ENCODE results near the gene CSMD2.

CSMD2 gene

DNA sequence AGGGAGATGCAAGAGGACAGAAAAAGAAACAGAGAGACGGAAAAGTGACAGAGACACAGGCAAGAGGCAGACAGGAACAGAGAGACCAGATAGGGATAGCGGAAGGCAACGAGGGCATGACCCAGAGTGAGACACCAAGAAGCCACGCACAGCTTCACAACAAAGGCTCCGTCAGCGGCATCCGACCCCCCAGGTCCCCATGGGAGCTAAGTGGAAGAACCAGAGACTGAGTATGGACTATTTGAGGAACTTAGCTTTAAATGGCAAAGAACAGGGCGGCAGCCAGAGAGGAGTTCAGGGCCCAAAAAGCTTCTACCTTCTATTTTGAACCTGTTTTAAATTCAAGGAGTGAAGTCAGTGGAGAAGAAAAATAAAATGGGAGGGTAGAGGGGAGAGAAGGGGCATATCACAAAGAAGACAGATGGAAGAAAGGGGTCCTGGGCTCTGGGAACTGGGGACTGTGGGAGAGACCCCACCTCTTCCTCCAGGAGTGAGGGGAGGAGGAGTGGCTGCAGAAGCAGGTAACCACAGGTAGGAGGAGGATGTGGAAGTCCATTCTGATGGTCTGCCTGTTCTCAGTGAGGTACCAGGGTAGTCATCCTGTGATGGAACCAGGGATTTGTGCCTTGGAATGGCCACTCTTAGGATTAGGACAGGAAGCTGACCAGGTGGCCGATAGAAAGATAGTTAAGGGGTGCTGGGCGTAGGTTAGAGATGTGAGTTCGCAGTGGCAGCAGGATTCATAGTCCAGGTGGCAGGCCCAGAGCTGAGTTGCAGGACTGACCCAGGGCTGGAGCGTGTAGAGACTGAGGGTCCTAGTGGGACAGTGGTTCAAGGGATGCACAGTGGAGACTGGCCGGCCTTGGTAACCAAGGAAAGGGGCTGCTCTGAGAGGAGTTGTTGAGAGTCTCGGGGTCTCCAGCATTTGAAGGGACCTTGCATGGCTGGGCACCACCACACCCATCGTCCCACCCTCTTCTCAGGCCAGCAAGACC lies 37.7 kb downstream of the CSMD2 start:
- DNase-seq (ENCODE audit: extremely low read depth, low read depth), result no peak
- TF ChIP-seq, protein P1, sequence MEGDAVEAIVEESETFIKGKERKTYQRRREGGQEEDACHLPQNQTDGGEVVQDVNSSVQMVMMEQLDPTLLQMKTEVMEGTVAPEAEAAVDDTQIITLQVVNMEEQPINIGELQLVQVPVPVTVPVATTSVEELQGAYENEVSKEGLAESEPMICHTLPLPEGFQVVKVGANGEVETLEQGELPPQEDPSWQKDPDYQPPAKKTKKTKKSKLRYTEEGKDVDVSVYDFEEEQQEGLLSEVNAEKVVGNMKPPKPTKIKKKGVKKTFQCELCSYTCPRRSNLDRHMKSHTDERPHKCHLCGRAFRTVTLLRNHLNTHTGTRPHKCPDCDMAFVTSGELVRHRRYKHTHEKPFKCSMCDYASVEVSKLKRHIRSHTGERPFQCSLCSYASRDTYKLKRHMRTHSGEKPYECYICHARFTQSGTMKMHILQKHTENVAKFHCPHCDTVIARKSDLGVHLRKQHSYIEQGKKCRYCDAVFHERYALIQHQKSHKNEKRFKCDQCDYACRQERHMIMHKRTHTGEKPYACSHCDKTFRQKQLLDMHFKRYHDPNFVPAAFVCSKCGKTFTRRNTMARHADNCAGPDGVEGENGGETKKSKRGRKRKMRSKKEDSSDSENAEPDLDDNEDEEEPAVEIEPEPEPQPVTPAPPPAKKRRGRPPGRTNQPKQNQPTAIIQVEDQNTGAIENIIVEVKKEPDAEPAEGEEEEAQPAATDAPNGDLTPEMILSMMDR (IDR thresholded peaks at IDR 0.05; ENCODE audit: low read depth, low read length), result no peak

DNA sequence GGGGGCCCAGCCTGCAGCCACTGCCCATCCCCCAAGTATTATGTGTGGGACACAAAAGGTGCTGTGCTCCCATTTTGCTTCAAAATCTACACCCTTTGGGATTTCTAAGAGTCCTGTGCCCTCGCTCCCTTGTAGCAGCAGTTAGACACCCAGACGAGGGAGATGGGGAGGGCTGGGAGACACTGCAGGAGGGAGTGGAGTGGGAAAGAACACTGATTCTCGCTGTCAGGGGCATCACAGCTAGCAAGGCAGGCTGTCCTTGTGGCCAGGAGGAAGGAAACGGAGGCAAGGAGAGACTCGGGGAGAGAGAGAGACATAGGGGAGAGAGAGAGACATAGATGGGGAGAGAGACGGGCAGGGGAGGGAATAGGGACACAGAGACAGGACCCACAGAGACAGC lies 38.5 kb downstream of the CSMD2 start:
- DNase-seq (ENCODE audit: extremely low read depth, low read depth), result no peak
- TF ChIP-seq, protein P1 (IDR thresholded peaks at IDR 0.05; ENCODE audit: low read depth, low read length), result no peak

DNA sequence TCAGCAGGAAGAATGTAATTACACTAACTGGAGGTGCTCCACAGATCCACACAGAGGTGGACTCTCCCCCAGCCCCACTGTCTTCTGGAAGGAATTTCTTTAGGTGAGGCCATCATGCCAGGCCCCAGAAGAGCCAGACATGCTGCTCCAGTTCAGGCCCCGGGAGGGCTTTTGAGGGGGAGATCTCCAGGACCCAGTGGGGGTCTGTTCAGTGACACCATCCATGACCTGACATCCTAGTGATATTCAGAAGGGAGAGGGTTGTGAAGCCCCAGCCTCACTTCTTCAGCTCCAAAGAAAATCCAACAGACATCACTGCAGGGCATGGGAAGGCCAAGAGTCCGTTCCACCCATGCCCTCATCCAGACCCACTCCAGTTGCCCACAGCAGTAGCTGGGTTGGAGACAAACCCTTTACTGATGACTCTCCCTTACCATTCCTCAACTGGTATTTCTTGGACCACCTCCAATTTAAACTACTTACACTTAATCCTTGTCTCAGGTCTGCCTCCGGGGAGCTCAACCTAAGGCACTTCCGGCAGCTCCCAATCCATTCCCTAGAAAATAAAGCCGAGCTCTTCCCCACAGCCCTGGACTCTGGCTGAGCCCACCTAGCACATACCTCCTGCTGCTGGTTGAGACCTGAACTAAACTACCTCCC lies 39.2 kb downstream of the CSMD2 start:
- no peak for DNase-seq (ENCODE audit: extremely low read depth, low read depth)
- TF ChIP-seq, protein P1 (IDR thresholded peaks at IDR 0.05; ENCODE audit: low read depth, low read length), result no peak

DNA sequence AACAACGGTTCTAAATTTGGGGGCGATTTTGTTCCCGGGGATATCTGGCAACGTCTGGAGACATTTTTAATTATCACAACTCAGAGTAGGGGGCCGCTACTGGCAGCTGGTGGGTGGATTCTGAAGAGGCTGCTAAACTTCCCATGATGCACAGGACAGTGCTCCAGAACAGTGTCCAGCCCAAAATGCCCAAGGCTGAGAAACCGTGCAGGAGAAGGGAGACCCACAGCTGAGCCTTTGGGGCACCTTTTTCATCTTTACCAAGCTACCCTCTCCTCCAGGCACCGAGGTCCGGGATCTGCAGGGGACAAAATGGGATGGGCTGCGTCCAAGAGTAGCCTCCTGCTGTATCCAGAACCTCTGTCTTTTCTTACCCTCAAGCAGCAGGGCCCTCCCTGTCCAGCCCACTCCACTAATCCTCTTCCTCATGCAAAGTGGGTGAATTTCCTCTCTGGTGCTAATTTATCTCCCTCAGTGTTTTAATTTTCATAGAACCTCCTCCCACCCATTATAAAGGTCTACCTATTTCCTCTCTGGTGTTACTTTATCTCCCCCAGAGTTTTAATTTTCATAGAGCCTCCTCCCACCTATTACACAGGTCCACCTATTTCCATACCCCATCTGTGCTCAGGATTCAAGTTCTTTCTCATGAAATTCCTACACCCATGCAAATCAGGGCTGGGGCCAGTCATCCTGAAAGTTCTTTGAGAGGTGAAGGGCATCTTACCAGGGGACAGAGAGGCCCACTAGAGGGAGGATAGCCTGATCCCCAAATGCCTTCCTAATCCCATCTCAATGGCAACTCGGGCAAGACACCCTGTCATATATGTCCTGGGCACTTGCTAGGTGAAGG lies 42.7 kb downstream of the CSMD2 start:
- TF ChIP-seq, protein P1 (IDR thresholded peaks at IDR 0.05; ENCODE audit: low read depth, low read length), result no peak
- no peak for DNase-seq (ENCODE audit: extremely low read depth, low read depth)

DNA sequence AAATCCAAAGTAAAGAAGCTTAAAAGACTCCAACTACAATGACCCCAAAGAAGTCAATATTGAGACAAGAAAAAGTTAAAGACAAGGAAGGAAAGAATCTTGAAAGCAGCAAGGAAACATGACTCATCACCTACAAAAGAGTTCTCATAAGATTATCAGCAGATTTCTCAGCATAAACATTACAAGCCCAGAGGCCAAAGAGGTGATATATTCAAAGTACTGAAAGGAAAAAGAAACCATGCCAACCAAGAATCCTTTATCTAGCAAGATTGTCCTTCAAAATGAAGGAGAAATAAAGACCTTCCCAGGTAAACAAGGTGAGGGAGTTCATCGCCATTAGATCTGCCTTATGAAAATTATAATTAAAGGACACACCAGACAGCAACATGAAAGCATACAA lies 49.8 kb downstream of the CSMD2 start:
- TF ChIP-seq, protein P1 (IDR thresholded peaks at IDR 0.05; ENCODE audit: low read depth, low read length), result no peak
- no peak for DNase-seq (ENCODE audit: extremely low read depth, low read depth)

DNA sequence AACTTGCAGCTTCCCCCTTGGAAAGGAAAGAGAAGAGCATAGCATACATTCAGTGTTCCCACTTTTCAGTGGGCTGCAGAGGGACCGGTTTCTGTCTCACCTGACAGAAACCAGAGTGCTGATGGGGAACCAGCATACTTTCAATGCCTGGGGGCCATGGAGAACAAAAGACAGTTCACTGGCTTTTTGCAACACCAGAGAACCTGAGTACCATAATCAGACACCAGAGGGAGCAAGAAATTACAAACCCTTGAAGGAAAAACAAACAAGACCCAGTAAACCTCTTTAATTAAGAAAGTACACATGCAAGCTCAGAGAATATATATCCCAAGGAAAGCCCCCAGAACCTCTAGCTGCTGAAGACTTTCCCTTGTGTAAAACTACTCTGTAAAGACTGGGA lies 51.1 kb downstream of the CSMD2 start:
- TF ChIP-seq, protein P1 (IDR thresholded peaks at IDR 0.05; ENCODE audit: low read depth, low read length), result peak; percentile 46
- DNase-seq (ENCODE audit: extremely low read depth, low read depth), result peak; percentile 12

Data from AG09319 (cell line).